AG10803 (cell line): ENCODE results near the gene GCNT4.

Experiments used
- DNase-seq: peaks from one replicate; pipeline ENCODE4 v3.0.0; 2010; ENCODE audit warnings: low read depth
- H3K4me3 ChIP-seq: 2 replicates; pipeline ENCODE4 v1.5.1; 2011; ENCODE audit warnings: mild to moderate bottlenecking, low read length, control low read depth
- TF ChIP-seq, protein P1 (sequence below): conservative IDR thresholded peaks from 2 replicates; pipeline ENCODE4 v1.5.1; 2011; ENCODE audit warnings: mild to moderate bottlenecking, low read length, control low read depth, inconsistent platforms

GCNT4 gene

DNA sequence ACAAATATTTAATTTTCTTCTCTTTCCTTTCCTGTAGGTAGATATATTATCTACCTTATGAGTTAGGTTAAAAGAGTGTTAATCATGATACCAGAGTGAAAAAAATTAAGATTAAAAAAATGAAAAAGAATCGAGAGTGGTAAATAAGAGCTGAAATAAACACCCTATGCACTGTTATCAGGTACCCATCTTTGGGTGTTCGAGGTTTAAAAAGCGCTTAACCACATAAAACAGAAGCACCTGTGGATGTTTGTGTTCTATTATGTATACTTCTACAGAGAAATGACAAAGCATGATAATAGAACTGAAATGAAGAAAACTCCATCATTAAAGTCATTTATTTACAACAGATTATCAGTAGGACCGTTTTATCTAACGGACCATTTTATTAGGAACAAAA is 25.7 kb upstream of the GCNT4 start:
- no peak overlapping the region for H3K4me3 ChIP-seq
- TF ChIP-seq, protein P1, sequence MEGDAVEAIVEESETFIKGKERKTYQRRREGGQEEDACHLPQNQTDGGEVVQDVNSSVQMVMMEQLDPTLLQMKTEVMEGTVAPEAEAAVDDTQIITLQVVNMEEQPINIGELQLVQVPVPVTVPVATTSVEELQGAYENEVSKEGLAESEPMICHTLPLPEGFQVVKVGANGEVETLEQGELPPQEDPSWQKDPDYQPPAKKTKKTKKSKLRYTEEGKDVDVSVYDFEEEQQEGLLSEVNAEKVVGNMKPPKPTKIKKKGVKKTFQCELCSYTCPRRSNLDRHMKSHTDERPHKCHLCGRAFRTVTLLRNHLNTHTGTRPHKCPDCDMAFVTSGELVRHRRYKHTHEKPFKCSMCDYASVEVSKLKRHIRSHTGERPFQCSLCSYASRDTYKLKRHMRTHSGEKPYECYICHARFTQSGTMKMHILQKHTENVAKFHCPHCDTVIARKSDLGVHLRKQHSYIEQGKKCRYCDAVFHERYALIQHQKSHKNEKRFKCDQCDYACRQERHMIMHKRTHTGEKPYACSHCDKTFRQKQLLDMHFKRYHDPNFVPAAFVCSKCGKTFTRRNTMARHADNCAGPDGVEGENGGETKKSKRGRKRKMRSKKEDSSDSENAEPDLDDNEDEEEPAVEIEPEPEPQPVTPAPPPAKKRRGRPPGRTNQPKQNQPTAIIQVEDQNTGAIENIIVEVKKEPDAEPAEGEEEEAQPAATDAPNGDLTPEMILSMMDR, result no peak
- no peak for DNase-seq

DNA sequence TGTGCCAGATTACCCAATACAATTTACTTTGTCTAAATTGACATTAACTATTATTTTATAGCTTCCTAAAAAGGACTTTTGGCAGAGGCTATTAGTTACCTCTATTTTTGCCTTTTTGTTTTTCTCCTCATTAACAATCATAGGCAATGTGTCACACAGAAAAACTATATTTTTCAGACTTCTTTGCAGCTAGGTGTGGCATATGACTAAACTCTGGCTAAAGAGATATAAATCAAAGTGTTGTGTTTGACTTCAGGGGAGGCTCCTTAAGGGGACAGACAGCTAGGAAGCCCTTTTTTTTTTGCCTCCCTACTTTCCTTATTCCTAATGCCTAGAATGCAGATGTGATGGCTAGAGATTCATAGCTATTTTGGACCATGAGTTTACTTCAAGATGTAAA is 19.7 kb upstream of the GCNT4 start:
- TF ChIP-seq, protein P1, result no peak
- no peak overlapping the region for H3K4me3 ChIP-seq
- DNase-seq, result no peak

DNA sequence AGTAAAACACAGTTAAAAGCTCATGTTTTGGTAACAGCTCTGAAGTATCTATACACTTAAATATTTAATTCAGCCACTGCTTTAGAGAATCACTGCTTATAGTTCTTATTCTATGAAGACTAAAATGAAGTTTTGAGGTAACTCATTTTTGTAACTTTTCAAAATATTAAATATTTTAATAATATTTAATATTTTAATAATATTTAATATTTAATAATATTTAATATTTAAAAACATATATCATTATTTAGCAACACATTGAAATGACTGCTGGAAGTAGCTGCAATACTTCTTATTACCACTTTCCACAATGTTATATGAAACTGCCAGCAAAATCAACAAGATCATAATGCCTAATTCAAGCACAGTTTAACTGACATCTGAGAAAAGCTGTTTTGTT is 18.7 kb upstream of the GCNT4 start:
- TF ChIP-seq, protein P1, result no peak
- DNase-seq, result no peak
- H3K4me3 ChIP-seq, result no peak overlapping the region

DNA sequence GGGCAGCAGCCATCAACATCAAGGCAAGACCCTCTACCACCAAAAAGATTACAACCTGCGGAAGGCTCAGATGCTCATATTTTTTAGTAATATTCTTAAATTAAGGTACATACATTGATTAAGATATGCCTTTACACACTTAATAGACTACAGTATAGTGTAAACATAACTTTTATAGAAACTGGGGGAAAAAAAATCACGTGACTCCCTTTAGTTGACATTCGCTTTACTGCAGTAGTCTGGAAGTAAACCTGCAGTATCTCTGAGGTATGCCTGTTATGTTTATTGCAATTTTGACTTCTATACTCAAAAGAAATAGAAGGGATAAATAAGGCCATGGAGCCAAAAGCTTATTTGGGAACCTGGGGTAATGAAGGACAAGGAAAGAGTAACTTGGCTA is 15.1 kb upstream of the GCNT4 start:
- DNase-seq, result no peak
- TF ChIP-seq, protein P1, result no peak
- no peak overlapping the region for H3K4me3 ChIP-seq

DNA sequence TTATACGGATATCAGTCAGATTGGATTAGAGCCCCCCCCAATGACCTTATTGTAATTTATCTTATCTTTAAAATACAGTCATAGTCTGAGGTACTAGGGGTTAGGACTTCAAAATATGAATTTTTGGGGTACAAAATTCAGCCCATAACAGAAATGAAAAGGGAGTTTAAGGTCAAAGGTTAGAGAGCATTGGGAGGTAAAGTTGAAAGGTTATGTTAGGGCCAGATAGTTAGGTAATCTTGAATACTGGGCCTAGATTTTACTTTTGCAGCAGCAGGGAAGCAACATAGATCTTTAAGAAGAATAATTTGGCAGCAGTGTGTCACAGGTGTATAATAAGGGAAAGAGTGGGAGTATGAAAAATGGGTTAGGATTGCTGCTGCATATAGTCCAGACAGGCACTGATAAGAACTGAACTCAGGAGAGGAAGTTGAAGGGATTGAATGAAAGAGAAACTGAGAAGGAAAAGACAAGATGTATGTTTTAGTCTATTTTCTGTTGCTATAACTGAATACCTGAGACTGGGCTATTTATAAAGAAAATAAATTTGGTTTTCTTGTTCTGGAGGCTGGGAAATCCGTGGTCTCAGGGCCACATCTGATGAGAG is 10.7 kb upstream of the GCNT4 start:
- TF ChIP-seq, protein P1, result no peak
- H3K4me3 ChIP-seq, result no peak overlapping the region
- DNase-seq, result no peak

DNA sequence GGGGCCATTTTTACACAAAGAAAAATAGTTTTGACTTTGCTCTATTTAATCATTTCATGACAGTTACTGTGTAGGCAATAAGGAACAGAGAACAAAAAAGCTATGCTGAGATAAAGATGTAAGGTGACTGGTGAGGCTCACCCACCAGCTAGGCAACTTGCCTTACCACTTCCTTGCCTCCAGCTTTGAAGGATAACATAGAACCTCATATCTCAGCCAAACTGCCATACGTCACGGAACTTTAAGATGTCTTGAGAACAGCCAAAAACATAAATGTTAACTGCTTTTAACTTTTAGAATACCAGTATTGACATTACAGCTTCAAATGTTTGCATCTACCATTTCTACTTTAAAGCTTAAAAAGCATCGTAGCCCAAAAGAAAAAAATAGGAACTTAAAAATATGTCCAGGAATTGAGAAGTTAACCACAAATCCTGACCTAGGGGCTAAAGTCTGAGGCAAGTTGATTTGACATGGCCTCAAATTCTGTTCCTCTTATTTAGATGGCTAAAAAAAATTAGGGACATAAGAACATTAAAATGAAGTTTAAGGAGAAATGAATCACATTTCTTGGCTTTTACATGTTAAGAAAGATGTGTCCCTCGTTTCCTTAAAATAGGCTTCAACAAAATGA is 7.7 kb upstream of the GCNT4 start:
- no peak for DNase-seq
- TF ChIP-seq, protein P1, result no peak
- no peak overlapping the region for H3K4me3 ChIP-seq

DNA sequence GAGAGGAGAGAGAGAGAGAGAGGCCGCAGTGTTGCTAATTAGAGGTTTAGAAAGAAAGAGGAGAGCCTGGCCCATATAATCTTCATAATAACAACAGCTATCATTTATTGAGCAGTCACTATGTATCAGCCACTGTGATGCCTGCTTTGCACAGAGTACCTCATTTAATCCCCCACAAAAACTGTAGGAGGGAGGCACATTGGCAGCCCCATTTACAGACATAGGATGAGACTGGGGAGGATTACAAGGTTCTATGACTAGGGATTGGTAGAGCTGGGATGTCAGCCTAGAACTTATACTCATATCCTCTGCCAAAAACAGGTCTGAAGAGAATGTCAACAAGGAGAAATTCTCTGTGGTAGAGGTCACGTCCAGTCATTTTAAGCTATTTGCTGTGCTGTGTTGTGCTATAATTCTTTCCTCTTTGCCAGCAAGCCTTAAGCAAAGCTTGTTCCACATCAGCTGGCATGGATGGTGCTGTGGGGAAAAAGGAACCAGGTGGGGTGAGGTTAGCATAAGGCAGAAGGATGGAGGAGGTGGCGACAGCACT is 6.7 kb upstream of the GCNT4 start:
- TF ChIP-seq, protein P1, result no peak
- DNase-seq, result peak; percentile 16
- no peak overlapping the region for H3K4me3 ChIP-seq
